Epithelial cell of prostate (primary cell): ENCODE measurements around the gene MACROD2.

Experiments used
- DNase-seq: peaks from one replicate; pipeline ENCODE4 v3.0.0-alpha.2; 2011; ENCODE audit warnings: low read depth, low spot score
- H3K27ac ChIP-seq: fragments of 450-650 bp; 2 replicates; pipeline ENCODE4 v1.5.1; 2017; ENCODE audit warnings: mild to moderate bottlenecking

Gene MACROD2

GRCh38 chr20:15451241-15451640 lies 1455.9 kb downstream of the MACROD2 start:
- DNase-seq = no peak
- no peak overlapping the region for H3K27ac ChIP-seq

GRCh38 chr20:15455279-15455678 lies 1460.0 kb downstream of the MACROD2 start:
- DNase-seq = no peak
- no peak overlapping the region for H3K27ac ChIP-seq

DNA sequence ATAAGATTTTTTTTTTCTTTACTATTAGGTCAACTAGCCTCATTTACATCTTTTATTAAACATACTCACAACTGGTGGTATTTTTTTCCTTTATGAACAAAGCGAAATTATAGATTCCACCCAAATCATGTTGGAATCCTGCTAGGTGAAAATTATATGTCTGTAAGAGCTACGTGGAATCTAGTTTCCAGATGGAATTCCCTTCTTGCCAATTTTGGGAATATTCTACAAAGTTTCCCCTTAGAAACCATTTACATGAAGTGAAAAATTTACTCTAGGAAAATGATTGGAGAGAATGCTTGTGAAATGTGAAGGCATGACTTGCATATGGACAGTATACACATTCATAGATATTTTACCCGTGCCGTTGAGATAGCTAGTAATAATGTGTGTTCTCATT lies 1466.6 kb downstream of the MACROD2 start:
- H3K27ac ChIP-seq = no peak overlapping the region
- DNase-seq = no peak

DNA sequence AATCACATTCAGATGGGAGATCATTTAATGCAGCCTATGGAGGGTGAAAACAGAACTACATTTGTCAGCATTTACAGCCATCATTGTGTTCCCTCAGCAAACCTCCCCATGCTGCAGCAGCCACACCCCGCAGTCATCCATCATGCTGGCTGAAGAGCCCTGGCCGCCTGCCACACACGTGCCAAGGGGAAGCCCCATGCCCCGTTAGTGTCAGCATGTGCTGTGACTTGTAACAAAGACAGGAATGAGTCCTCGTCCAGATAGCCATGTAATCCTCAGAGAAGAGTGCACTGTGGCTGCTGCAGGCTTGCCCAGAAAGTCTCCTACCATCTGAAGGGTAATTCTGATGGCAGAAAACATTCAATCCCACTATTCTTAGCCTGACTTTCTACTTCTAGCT lies 1480.2 kb downstream of the MACROD2 start:
- H3K27ac ChIP-seq = no peak overlapping the region
- DNase-seq = no peak

- no peak for DNase-seq
- H3K27ac ChIP-seq = no peak overlapping the region
Observed at GRCh38 chr20:15476186-15476585, 1480.9 kb downstream of the MACROD2 start.

DNA sequence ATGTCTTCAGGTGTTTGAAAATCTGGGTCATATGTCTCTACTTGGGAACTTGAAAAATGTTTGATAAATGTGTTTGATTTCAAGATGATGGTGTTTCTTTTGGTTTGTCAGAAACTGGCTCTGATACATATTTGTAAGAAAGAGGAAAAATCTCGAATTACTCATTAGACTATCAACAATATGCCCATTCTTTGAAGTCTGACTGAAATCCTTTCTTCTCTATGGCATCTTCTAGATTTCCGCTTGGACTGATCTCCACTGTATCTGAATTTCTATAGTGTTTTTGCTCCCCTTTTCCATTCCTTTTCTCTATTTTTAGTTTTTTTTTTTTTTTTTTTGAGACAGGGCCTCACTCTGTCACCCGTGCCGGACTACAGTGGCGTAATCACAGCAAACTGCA lies 1481.5 kb downstream of the MACROD2 start:
- no peak overlapping the region for H3K27ac ChIP-seq
- no peak for DNase-seq

GRCh38 chr20:15482525-15482924 lies 1487.2 kb downstream of the MACROD2 start:
- no peak for DNase-seq
- H3K27ac ChIP-seq = no peak overlapping the region

DNA sequence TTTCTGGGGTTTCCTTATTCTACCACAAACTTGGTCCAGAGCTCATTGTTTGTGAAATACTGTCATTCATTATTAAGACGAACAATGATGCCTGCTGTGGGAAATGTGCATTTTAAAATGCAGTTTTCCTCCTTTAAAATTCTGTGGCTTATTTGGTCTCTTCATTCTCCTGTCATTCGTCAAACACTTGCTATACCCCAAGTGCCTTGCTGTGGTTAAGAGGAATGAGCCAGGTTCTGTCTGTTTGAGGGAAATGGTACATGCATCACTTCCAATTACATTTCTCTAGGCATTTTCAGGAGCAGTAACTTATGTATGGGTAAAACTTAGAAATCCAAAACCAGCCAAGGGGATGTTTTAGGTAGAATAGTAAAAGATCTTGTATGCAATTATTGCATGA lies 1490.2 kb downstream of the MACROD2 start:
- H3K27ac ChIP-seq = no peak overlapping the region
- no peak for DNase-seq

GRCh38 chr20:15487030-15487429 lies 1491.7 kb downstream of the MACROD2 start:
- DNase-seq = no peak

DNA sequence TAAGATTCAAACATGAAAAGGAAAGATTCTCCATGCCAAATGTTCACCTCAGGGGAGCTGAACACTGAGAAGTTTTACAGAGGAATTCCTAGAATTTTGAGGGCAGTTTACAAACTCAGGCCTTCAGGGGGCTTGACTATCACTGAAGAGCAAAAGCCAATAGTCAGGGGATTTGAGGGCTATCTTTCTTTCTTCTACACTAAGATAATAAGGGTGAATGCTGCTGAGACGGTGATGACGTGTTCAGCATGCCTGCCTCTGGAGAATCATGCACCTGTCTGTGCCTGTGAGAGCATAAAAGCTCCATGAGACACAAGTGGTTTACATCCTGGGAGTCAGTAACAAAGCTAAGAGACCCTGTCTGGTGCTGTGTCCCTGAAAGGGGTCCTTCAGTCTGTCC lies 1492.4 kb downstream of the MACROD2 start:
- no peak for DNase-seq

More at GRCh38 chr20:15487030-15487429, 1491.7 kb downstream of the MACROD2 start:
- no peak overlapping the region for H3K27ac ChIP-seq

GRCh38 chr20:15491575-15491974 lies 1496.3 kb downstream of the MACROD2 start:
- no peak for DNase-seq
- no peak overlapping the region for H3K27ac ChIP-seq

More for the DNA sequence above, 1492.4 kb downstream of the MACROD2 start:
- no peak overlapping the region for H3K27ac ChIP-seq

DNA sequence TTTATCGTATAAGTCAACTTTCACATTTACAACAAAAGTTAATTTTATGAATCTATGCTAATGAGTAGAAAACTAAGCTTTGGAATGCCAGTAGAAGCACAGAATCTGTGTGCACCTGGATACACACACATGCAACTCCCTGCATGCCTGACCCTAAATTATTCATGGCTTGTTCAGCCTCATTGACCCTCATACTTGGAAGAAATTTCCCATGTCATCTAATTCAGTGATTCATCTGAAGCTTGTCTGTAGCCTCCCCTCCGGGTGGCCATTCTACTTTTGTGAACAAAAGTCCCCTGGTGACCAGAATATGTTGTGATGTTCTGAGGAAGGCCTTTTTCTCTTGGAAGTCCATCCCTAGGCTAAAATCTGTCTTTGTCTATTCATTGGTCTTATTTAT lies 1499.5 kb downstream of the MACROD2 start:
- no peak for DNase-seq
- H3K27ac ChIP-seq = no peak overlapping the region

DNA sequence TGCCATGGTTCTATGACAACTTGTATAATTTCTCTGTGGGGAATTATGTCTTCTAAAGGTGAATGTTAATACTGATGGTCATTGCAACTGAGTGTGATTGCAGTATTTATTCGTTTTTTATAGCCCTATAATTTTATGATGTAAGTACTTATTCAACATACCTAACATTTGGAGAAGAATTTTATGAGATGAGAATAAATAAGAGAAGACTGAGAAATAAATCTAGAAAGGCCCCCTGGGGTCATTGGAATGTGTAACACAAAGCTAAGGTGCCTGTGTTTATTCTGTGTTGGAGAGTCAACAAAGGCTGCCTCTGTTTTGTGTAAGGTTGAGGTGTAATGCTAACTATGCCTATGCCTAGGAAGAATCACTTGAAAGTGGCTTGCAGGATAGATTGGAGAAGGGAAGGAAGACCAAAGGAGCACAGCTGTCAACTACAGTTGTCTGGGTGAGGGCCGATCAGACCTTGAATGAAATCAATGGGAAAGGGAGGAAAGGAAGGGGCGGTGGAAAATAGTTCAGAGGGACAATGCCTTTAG lies 1501.3 kb downstream of the MACROD2 start:
- DNase-seq = no peak
- no peak overlapping the region for H3K27ac ChIP-seq

DNA sequence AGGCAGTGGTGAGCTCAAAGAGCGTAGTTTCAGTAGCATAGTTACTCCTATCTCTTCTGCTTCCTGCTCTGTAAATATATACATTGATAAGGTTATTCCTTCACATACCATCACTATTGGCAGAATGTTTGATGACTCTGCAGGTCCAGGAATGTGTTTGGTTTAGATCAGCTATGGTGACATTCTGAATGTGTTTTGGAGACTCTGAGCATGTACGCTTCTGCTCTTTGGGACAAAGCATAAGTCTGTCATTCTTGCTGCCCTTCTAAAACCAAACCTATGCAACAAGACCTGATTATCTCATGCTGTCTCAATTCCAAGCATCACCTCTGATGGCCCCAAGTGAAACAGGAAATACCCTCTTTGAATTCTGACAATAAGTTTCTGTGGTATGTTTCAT lies 1503.6 kb downstream of the MACROD2 start:
- DNase-seq = no peak
- no peak overlapping the region for H3K27ac ChIP-seq

- no peak overlapping the region for H3K27ac ChIP-seq
- DNase-seq = no peak
Observed at GRCh38 chr20:15506311-15506710, 1511.0 kb downstream of the MACROD2 start.

DNA sequence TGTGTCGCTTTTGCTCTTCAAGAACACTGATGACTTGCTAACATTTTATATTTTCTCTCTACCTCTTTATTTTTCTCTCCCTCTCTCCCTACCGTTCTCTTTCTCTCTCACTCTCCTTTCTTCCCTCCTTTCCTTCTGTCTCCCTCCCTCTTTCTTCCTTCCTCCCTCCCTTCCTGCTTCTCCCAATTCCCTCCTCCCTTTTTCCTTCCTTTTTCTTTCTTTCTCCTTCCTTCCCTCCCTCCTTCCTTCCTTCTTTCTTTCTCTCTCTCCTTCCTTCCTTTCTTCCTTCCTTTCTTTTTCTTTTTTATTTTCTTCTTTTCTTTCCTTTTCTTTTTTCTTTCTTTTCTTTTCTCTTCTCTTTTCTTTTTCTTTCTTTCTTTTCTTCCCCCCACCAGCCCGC lies 1511.8 kb downstream of the MACROD2 start:
- H3K27ac ChIP-seq = no peak overlapping the region
- no peak for DNase-seq

GRCh38 chr20:15511551-15511950 lies 1516.2 kb downstream of the MACROD2 start:
- no peak for DNase-seq
- H3K27ac ChIP-seq = no peak overlapping the region

DNA sequence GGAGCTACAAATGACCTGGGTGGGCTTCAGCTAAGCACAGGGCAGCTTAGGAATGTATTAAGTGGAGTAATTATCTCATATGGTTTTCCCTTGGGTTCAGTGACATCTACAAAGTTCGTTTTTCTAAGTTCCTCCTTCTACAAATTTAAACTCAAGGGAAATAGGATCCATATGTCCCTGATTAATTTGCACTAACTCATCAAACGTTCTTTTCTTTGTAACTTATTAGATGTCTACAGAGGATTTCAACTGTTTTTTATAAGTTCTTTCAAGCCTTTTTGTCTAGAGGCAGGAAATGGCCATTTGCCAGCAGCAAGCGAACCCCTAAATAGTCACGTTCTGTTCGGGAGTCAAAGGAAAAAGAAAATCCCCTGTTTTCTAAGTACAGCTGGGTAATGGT lies 1517.6 kb downstream of the MACROD2 start:
- no peak for DNase-seq

GRCh38 chr20:15515691-15516090 lies 1520.4 kb downstream of the MACROD2 start:
- no peak for DNase-seq
- no peak overlapping the region for H3K27ac ChIP-seq

More for the DNA sequence above, 1517.6 kb downstream of the MACROD2 start:
- H3K27ac ChIP-seq = no peak overlapping the region

- no peak for DNase-seq
- H3K27ac ChIP-seq = no peak overlapping the region
Observed at GRCh38 chr20:15520930-15521524, 1525.7 kb downstream of the MACROD2 start.

- no peak overlapping the region for H3K27ac ChIP-seq
- no peak for DNase-seq
Observed at GRCh38 chr20:15523400-15523799, 1528.1 kb downstream of the MACROD2 start.

GRCh38 chr20:15528391-15529111 lies 1533.2 kb downstream of the MACROD2 start:
- DNase-seq = no peak
- no peak overlapping the region for H3K27ac ChIP-seq
